Heart left ventricle (tissue), 16 donors: Measurements from ENCODE around the gene ACOD1. TPM values are rescaled to one million over a fixed set of nuclear protein-coding genes. Genes with fewer than 3 reads are reported as not detected.

Source experiments
- ATAC-seq, 4 donors: fragments of 200-7000 bp; cut with Tn5 transposase; one replicate each; pipeline ENCODE4 v1.9.1; 2020 to 2022; ENCODE audit warnings: moderate library complexity in 4 of 4, mild to moderate bottlenecking in 3 of 4, moderate number of reproducible peaks in 1 of 4
- DNase-seq, 5 donors: peaks; one replicate each; pipeline ENCODE4 v3.0.0-alpha.2; 2020
- H3K27ac ChIP-seq, 12 donors: fragments of 200-600 bp; sonication (generic) in 4 of 12; one replicate each; pipeline versions ENCODE4 v1.5.0 to v1.8.0; 2016 to 2022; ENCODE audit warnings: mild to moderate bottlenecking in 2 of 12
- H3K27me3 ChIP-seq, 9 donors: fragments of 200-600 bp; sonication (generic) in 2 of 9; one replicate each; pipeline versions ENCODE4 v1.5.1 to v1.8.0; 2016 to 2022; ENCODE audit warnings: mild to moderate bottlenecking in 3 of 9
- H3K36me3 ChIP-seq, 9 donors: fragments of 200-600 bp; sonication (generic) in 2 of 9; one replicate each; pipeline versions ENCODE4 v1.5.0 to v1.8.0; 2018 to 2022; ENCODE audit warnings: mild to moderate bottlenecking in 2 of 9
- H3K4me1 ChIP-seq, 12 donors: fragments of 200-600 bp; sonication (generic) in 4 of 12; one replicate each; pipeline versions ENCODE4 v1.5.0 to v1.8.0; 2016 to 2022; ENCODE audit warnings: mild to moderate bottlenecking in 3 of 12
- H3K4me3 ChIP-seq, 12 donors: fragments of 200-600 bp; sonication (generic) in 4 of 12; one replicate each; pipeline versions ENCODE4 v1.5.0 to v1.8.0; 2017 to 2022; ENCODE audit warnings: mild to moderate bottlenecking in 9 of 12, moderate library complexity in 4 of 12
- H3K9me3 ChIP-seq, 12 donors: fragments of 200-600 bp; sonication (generic) in 4 of 12; one replicate each; pipeline versions ENCODE4 v1.5.0 to v1.8.0; 2016 to 2022; ENCODE audit warnings: mild to moderate bottlenecking in 1 of 12
- POLR2A ChIP-seq, 2 donors: fragments of 450-650 bp; IDR thresholded peaks; one replicate each; pipeline ENCODE4 v1.6.1; 2017; ENCODE audit warnings: antibody characterized with exemption in 2 of 2, mild to moderate bottlenecking in 2 of 2, moderate library complexity in 2 of 2
- WGBS, 4 donors: extraction: QIAGEN DNeasy Blood & Tissue Kit in 2 of 4; methylation state at CpG; one replicate each; pipeline versions ENCODE4 v1.1.5 to v1.1.7; 2013 to 2018; 5-methylcytosine and 5-hydroxymethylcytosine counted together
- intact Hi-C, 10 donors: fragments of 100-400 bp; cut with DNase I; formaldehyde crosslinking; loops; one replicate each; pipeline versions ENCODE4 v1.11.1 to v1.14.2; 2022
- polyA plus RNA-seq, 2 donors: library from polyadenylated mRNA; stranded (reverse); fragments of 200-250 nt; gene quantifications; one replicate each; pipeline ENCODE4 v1.2.3, GENCODE V29; 2013
- total RNA-seq, 9 donors: library from RNA; depleted of rRNA in 2 of 9; stranded (reverse); fragments of >200 nt in 2 of 9; fragmentation: NEBNext Ultra II Directional in 3 of 9; extraction: Animal tissue kit (Norgen Biotek cat#: 25700) in 3 of 9; gene quantifications; one replicate each; pipeline versions ENCODE4 v1.1.0 to v1.2.4, GENCODE V29; 2016 to 2023
- TF ChIP-seq, protein P1 (sequence below), 12 donors: fragments of 200-600 bp; sonication (generic) in 4 of 12; IDR thresholded peaks; one replicate each; pipeline versions ENCODE4 v1.5.0 to v1.8.0; 2018 to 2022; ENCODE audit warnings: antibody characterized with exemption in 12 of 12, mild to moderate bottlenecking in 5 of 12
- donor health status: ischemic (EF 13 %, LVEDD 7.1; RV severe dilation, severe dysfunction).
- donor health status: healthy with polysubstance abuse.
- donor health status: DM: no; HTN: yes; CAD: no.
- donor health status: DM: no; HTN: no; CAD: no.
- donor health status: ischemic (EF 25% LVEDD 6.9; RV normal size, moderate dysfunction).
- donor health status: ischemic (EF 25% LVEDD 5.7; RV mildly dilated, moderate dysfunction).
- donor health status: healthy.
- donor health status: DM: yes; HTN: yes; CAD: no.
- donor health status: ischemic (EF 35%, LVEDD 5.7; RV mildly dilated, moderate dysfunction).
- donor health status: nonischemic (EF 11% LVEDD 7.7; RV severe dilation, severe dysfunction).
- donor health status: DM: yes; HTN: yes; CAD: no.
- donor health status: PGD.
- donor health status: ischemic (EF 29% LVEDD 5.4; RV normal size, mild dysfunction).
- donor health status: nonischemic (EF 23%, LVEDD 6.1; RV moderate dilation, normal function).

ACOD1 gene
- total and polyA plus RNA-seq, 11 donors, result 0.91 TPM; not detected in 10

DNA sequence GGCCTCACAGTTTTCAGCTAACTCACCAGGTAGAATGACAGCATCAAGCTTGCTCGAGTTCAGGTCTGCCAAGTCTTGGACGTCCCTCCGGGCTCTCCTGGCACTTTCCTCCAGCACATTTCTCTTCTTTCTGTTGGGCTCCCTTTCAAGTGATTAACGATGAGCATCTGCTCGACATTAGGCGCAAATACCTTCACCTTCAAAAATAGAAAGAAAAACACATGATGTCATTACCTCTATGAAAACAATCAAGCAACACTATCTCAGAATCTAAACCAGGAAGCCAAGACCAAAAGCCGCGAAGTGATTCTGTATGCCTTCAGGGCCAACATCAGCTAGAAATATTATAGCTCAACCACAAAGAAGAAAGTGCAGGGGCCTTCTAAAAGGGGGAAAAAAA is 28.2 kb downstream of the ACOD1 start:
- ATAC-seq (no peak), DNase-seq (no peak)
- TF ChIP-seq POLR2A (IDR thresholded peaks at IDR 0.05), result no peak
- TF ChIP-seq, protein P1, sequence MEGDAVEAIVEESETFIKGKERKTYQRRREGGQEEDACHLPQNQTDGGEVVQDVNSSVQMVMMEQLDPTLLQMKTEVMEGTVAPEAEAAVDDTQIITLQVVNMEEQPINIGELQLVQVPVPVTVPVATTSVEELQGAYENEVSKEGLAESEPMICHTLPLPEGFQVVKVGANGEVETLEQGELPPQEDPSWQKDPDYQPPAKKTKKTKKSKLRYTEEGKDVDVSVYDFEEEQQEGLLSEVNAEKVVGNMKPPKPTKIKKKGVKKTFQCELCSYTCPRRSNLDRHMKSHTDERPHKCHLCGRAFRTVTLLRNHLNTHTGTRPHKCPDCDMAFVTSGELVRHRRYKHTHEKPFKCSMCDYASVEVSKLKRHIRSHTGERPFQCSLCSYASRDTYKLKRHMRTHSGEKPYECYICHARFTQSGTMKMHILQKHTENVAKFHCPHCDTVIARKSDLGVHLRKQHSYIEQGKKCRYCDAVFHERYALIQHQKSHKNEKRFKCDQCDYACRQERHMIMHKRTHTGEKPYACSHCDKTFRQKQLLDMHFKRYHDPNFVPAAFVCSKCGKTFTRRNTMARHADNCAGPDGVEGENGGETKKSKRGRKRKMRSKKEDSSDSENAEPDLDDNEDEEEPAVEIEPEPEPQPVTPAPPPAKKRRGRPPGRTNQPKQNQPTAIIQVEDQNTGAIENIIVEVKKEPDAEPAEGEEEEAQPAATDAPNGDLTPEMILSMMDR (IDR thresholded peaks at IDR 0.05), result no peak
- H3K4me1 ChIP-seq, result peaks cover 0 to 13% (median 2%) of the 10 kb centered on the region in 12 donors
- WGBS, 4 donors, result 56 to 66% (median 61%) methylated on average over 8 of the region's 8 CpGs
- H3K27ac ChIP-seq, result no peak overlapping the region
- H3K36me3 ChIP-seq, result no peaks in the 10 kb centered on the region
- intact Hi-C loops, result loop anchor here in 1 of 10 donors (10.0 kb wide), 1 partner anchor 1102 kb away; no protein-coding TSS in a partner anchor
- no peak overlapping the region for H3K4me3 ChIP-seq
- no peaks in the 10 kb centered on the region for H3K9me3 ChIP-seq
- H3K27me3 ChIP-seq, result peaks cover 0 to 40% (median 6%) of the 10 kb centered on the region in 9 donors

DNA sequence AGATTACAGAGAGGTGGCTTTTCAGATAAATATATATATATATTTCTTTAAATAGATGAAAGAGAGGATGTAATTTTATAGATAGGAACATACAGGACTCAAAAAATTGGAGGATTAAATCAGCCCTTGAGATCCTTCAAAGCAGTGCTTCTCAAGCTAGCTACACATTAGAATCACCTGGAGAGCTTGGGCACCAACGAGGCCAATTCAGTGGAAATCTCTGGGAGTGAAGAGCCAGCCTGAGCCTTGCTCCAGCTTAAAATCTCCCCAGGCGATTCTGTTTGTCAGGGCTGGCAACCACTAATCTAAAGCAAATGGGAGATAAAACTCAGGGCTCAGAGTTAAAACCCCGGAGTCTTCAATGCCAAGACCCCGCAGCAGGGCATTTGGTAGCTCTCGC is 28.6 kb downstream of the ACOD1 start:
- intact Hi-C loops, result loop anchor here in 1 of 10 donors (10.0 kb wide), 1 partner anchor 1102 kb away; no protein-coding TSS in a partner anchor
- no peak overlapping the region for H3K27ac ChIP-seq
- DNase-seq, result no peak
- peaks cover 0 to 13% (median 2%) of the 10 kb centered on the region in 12 donors for H3K4me1 ChIP-seq
- no peak overlapping the region for H3K4me3 ChIP-seq
- no peaks in the 10 kb centered on the region for H3K36me3 ChIP-seq
- peaks cover 0 to 43% (median 6%) of the 10 kb centered on the region in 9 donors for H3K27me3 ChIP-seq
- no peaks in the 10 kb centered on the region for H3K9me3 ChIP-seq
- TF ChIP-seq, protein P1 (IDR thresholded peaks at IDR 0.05), result no peak
- TF ChIP-seq POLR2A (IDR thresholded peaks at IDR 0.05), result no peak
- 74 to 82% (median 79%) methylated on average over 5 of the region's 5 CpGs for WGBS, 4 donors
- no peak for ATAC-seq

DNA sequence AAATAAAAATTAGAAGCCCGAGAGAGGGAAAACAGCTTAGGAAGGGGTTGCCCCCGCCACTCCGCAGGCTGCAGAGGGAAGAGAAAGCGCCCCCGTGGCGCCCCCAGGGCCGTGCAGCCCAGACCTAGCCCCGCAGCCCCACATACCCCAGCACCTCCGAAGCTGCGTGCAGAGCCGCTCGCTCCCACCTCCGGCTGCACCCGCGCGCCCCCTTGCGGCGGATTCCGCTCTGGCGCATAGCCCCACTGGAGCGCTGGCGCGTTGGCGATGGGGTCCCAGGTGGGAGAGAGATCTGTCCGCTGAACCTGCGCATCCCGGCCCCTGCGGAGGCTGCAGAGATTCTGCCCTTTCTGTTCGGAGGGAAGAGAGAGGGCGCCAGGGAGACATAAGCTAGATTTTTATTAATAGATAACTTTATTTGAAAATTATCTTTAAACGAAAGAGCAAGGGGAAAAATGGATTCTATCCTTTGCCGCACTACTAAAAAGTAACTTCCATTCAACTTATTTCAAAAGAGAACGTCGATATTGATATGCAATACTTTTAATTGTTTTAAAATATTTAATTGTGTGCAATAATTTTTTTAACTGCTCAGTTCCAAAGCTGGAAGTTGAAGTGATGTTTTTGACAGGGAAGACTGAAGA is 31.9 kb downstream of the ACOD1 start:
- TF ChIP-seq, protein P1 (IDR thresholded peaks at IDR 0.05), result peak; percentile 93 to 100 (median 96)
- TF ChIP-seq POLR2A (IDR thresholded peaks at IDR 0.05), result no peak
- DNase-seq (peak; percentile 72 to 92 (median 79)), ATAC-seq (peak; percentile 91 to 98 (median 94))
- H3K4me1 ChIP-seq, result peaks cover 0 to 11% (median 2%) of the 10 kb centered on the region in 12 donors
- no peak overlapping the region for H3K27ac ChIP-seq
- intact Hi-C loops, result loop anchor here in 8 of 10 donors (2.0 to 10.0 kb wide), 6 partner anchors 505 to 1285 kb away; no protein-coding TSS in a partner anchor
- no peaks in the 10 kb centered on the region for H3K36me3 ChIP-seq
- peaks cover 0 to 38% (median 6%) of the 10 kb centered on the region in 9 donors for H3K27me3 ChIP-seq
- WGBS, 4 donors, result 4 to 5% (median 4%) methylated on average over 34 of the region's 34 CpGs
- H3K9me3 ChIP-seq, result no peaks in the 10 kb centered on the region
- H3K4me3 ChIP-seq, result peak overlapping the region in 10 of 12 donors; percentile 20 to 50 (median 33)

DNA sequence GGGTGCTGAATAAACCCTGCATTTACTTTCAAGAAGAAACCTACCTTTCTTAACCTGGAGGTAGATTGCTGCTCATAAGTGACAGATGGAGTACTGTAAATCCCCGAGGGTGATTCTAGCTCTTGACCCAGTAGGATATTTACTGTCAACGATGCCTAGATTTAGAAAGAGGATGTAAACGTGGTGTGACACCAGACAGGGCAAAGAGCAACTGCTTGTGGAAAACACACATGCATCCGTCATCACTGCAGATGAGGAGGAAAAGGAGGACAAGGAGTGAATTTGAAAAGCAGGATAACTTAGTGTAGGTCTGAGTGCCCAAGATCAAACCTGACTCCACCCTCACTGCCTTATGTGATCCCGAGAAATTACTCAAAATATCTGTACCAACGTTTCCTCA is 33.8 kb downstream of the ACOD1 start:
- peaks cover 0 to 28% (median 4%) of the 10 kb centered on the region in 9 donors for H3K27me3 ChIP-seq
- no peak overlapping the region for H3K27ac ChIP-seq
- no peaks in the 10 kb centered on the region for H3K36me3 ChIP-seq
- intact Hi-C loops, result loop anchor here in 8 of 10 donors (5.0 to 10.0 kb wide), 5 partner anchors 507 to 1287 kb away; no protein-coding TSS in a partner anchor
- no peak for ATAC-seq
- H3K9me3 ChIP-seq, result no peaks in the 10 kb centered on the region
- WGBS, 4 donors, result 53 to 58% (median 57%) methylated on average over 6 of the region's 6 CpGs
- no peak for DNase-seq
- no peak overlapping the region for H3K4me3 ChIP-seq
- peaks cover 0 to 11% (median 2%) of the 10 kb centered on the region in 12 donors for H3K4me1 ChIP-seq
- TF ChIP-seq POLR2A (IDR thresholded peaks at IDR 0.05), result no peak
- TF ChIP-seq, protein P1 (IDR thresholded peaks at IDR 0.05), result no peak
